CD8-positive, alpha-beta memory T cell (primary cell): ENCODE data around the gene CHGA. TPM values are rescaled to one million over a fixed set of nuclear protein-coding genes. Genes with fewer than 3 reads are reported as not detected.

ENCODE experiments used
- CTCF ChIA-PET: fragments of 350-600 bp; sonication (Branson Sonifier 250); formaldehyde crosslinking; loops from one replicate; lab custom pipeline; 2021; ENCODE audit warnings: antibody characterized with exemption; lab: Charles Lee
- POLR2A ChIA-PET: fragments of 350-600 bp; sonication (Branson Sonifier 250); formaldehyde crosslinking; loops from one replicate; lab custom pipeline; 2021; ENCODE audit warnings: antibody characterized with exemption; lab: Charles Lee
- DNase-seq, 5 donors: peaks; one replicate each; pipeline versions ENCODE4 v3.0.0 to v3.0.0-alpha.2; 2020 to 2022; ENCODE audit warnings: mixed read lengths in 1 of 5
- H3K27ac ChIP-seq: one replicate; pipeline ENCODE4 v1.7.0; 2013; ENCODE audit warnings: low read depth, mild to moderate bottlenecking, low read length, moderate library complexity
- H3K27me3 ChIP-seq: 2 replicates; pipeline ENCODE4 v1.7.0; 2013; ENCODE audit warnings: low read length, mild to moderate bottlenecking; ENCODE audit not compliant: insufficient read depth, poor library complexity, severe bottlenecking
- H3K36me3 ChIP-seq: 2 replicates; pipeline ENCODE4 v1.7.0; 2013; ENCODE audit warnings: mild to moderate bottlenecking, low read length, moderate library complexity; ENCODE audit not compliant: insufficient read depth
- H3K4me1 ChIP-seq: 2 replicates; pipeline ENCODE4 v1.7.0; 2013; ENCODE audit warnings: mild to moderate bottlenecking, low read length, moderate library complexity; ENCODE audit not compliant: insufficient read depth
- H3K4me3 ChIP-seq: 2 replicates; pipeline ENCODE4 v1.7.0; 2013; ENCODE audit warnings: mild to moderate bottlenecking, low read length
- H3K9me3 ChIP-seq: 2 replicates; pipeline ENCODE4 v1.7.0; 2013; ENCODE audit warnings: mild to moderate bottlenecking, low read length
- H3K27ac Mint-ChIP-seq, 8 donors: one replicate each; pipeline ENCODE4 v1.8.0; 2020 to 2021; ENCODE audit warnings: mixed read lengths in 8 of 8, mild to moderate bottlenecking in 6 of 8, inconsistent platforms in 3 of 8, moderate library complexity in 3 of 8
- H3K27me3 Mint-ChIP-seq, 2 donors: one replicate each; pipeline ENCODE4 v1.8.0; 2020 to 2021; ENCODE audit warnings: mixed read lengths in 2 of 2, mild to moderate bottlenecking in 1 of 2, moderate library complexity in 1 of 2
- H3K36me3 Mint-ChIP-seq, 3 donors: one replicate each; pipeline ENCODE4 v1.8.0; 2020 to 2021; ENCODE audit warnings: mixed read lengths in 3 of 3, inconsistent platforms in 1 of 3, mild to moderate bottlenecking in 1 of 3
- H3K4me1 Mint-ChIP-seq, 3 donors: one replicate each; pipeline ENCODE4 v1.8.0; 2020 to 2021; ENCODE audit warnings: mixed read lengths in 3 of 3, inconsistent platforms in 1 of 3, mild to moderate bottlenecking in 1 of 3
- H3K4me3 Mint-ChIP-seq, 7 donors: one replicate each; pipeline ENCODE4 v1.8.0; 2020 to 2021; ENCODE audit warnings: mixed read lengths in 7 of 7, mild to moderate bottlenecking in 6 of 7, moderate library complexity in 4 of 7, inconsistent platforms in 2 of 7
- H3K9me3 Mint-ChIP-seq, 5 donors: one replicate each; pipeline ENCODE4 v1.8.0; 2020 to 2022; ENCODE audit warnings: mixed read lengths in 5 of 5, mild to moderate bottlenecking in 3 of 5, moderate library complexity in 2 of 5, inconsistent platforms in 1 of 5
- polyA plus RNA-seq: library from polyadenylated mRNA; unstranded; fragments of 300-500 nt; fragmentation: Illumina TruSeq; gene quantifications from one replicate; pipeline ENCODE4 v1.2.3, GENCODE V29; 2021
- total RNA-seq, 2 experiments: library from RNA; stranded (reverse); gene quantifications; one replicate each; pipeline ENCODE4 v1.2.3, GENCODE V29; 2021

CHGA gene
- total and polyA plus RNA-seq, 3 experiments from 2014 or later: not detected

DNA sequence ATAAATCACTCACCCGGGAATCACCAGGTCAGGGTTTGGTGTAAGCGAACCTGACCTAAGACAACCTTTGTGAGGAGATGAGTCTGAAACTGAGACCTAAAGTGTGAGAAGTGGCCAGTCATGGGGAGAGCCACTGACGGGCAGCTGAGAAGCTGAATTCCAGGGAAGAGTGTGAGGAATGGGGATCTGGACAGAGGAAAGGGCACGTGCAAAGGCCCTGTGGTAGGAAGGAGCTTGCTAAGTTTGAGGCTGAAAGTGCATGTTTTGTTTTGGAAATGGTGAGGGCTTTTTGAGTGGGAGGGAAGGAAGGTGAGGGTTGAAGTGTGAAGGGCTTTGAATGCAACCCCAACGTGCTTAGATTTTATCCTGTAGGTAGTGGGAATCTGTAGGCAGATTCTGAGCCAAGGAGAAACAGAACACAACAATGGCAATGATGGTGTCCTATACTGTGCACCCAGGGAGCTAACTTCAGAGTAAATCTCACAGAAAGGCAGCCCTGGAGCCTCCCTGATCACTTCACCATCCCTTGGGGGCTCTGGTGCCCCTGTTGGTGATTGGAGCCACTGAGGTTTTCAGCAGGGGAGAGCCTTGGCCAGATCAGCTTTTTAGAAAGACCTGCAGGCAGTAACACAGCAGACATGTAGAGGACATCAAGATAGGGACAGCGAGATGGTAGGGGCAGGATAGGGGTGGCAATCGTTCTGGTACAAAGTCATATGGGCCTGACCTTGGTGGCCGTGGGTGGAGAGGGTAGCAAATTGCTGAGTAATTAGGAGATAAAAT lies 37.5 kb upstream of the CHGA start:
- H3K4me3 ChIP-seq: no peak overlapping the region
- H3K4me1 ChIP-seq: no peaks in the 10 kb centered on the region
- no peak overlapping the region for H3K27ac Mint-ChIP-seq
- H3K9me3 ChIP-seq: no peaks in the 10 kb centered on the region
- ChIA-PET CTCF (no interaction called here), POLR2A (no interaction called here)
- peaks cover 5% of the 10 kb centered on the region for H3K27me3 ChIP-seq
- H3K9me3 Mint-ChIP-seq: peaks cover 0 to 3% (median 0%) of the 10 kb centered on the region in 5 donors
- H3K4me3 Mint-ChIP-seq: no peak overlapping the region
- no peaks in the 10 kb centered on the region for H3K4me1 Mint-ChIP-seq
- H3K36me3 Mint-ChIP-seq: peaks cover 0 to 1% (median 0%) of the 10 kb centered on the region in 3 donors
- no peaks in the 10 kb centered on the region for H3K36me3 ChIP-seq
- peaks cover 22 to 37% of the 10 kb centered on the region in 2 donors for H3K27me3 Mint-ChIP-seq
- DNase-seq: no peak
- H3K27ac ChIP-seq: no peak overlapping the region

- H3K9me3 ChIP-seq: no peaks in the 10 kb centered on the region
- H3K36me3 ChIP-seq: no peaks in the 10 kb centered on the region
- no peaks in the 10 kb centered on the region for H3K27me3 ChIP-seq
- H3K4me3 ChIP-seq: no peak overlapping the region
- Mint-ChIP-seq H3K9me3 (peaks cover 0 to 4% (median 0%) of the 10 kb centered on the region in 5 donors), H3K27ac (no peak overlapping the region), H3K36me3 (peaks cover 0 to 1% (median 0%) of the 10 kb centered on the region in 3 donors), H3K27me3 (peaks cover 17 to 30% of the 10 kb centered on the region in 2 donors), H3K4me1 (peaks cover 0 to 6% (median 0%) of the 10 kb centered on the region in 3 donors), H3K4me3 (no peak overlapping the region)
- H3K27ac ChIP-seq: no peak overlapping the region
- ChIA-PET CTCF (no interaction called here), POLR2A (no interaction called here)
- no peak for DNase-seq
- no peaks in the 10 kb centered on the region for H3K4me1 ChIP-seq
These were observed 36.6 kb upstream of the CHGA start for GRCh38 chr14:92886337-92886736.

- H3K9me3 ChIP-seq: no peaks in the 10 kb centered on the region
- Mint-ChIP-seq H3K4me3 (no peak overlapping the region), H3K4me1 (peaks cover 0 to 8% (median 0%) of the 10 kb centered on the region in 3 donors), H3K27me3 (peaks cover 12 to 23% of the 10 kb centered on the region in 2 donors), H3K27ac (peak overlapping the region in 1 of 8 donors; percentile 4), H3K9me3 (peaks cover 0 to 4% (median 0%) of the 10 kb centered on the region in 5 donors), H3K36me3 (peaks cover 0 to 1% (median 0%) of the 10 kb centered on the region in 3 donors)
- no peaks in the 10 kb centered on the region for H3K27me3 ChIP-seq
- H3K4me1 ChIP-seq: no peaks in the 10 kb centered on the region
- H3K4me3 ChIP-seq: no peak overlapping the region
- no peak for DNase-seq
- ChIA-PET POLR2A (no interaction called here), CTCF (no interaction called here)
- no peak overlapping the region for H3K27ac ChIP-seq
- no peaks in the 10 kb centered on the region for H3K36me3 ChIP-seq
These were observed 35.8 kb upstream of the CHGA start for GRCh38 chr14:92887157-92887556.

DNA sequence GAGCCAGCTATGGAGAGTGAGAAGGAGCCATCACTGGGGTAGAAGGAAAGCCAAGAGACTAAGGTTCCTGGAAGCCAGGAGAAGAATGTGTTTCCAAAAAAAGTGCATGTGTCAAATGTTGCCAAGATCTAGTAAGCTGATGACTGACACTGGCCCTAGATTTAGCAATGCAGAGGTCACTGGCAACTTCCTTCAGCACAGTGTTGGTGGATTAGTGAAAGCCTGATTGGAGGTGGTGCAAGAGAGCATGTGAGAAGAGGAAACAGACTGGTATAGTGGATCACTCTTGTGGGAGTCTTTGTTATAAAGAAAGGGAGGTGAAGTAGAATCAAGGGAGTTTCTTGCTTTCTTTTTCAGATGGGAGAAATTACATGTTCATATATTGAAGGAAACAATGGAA lies 34.1 kb upstream of the CHGA start:
- CTCF ChIA-PET: no interaction called here
- Histone ChIP-seq H3K36me3 (no peaks in the 10 kb centered on the region), H3K4me1 (no peaks in the 10 kb centered on the region)

GRCh38 chr14:92890830-92891588 lies 31.9 kb upstream of the CHGA start:
- no peak overlapping the region for H3K4me3 ChIP-seq
- H3K9me3 ChIP-seq: no peaks in the 10 kb centered on the region
- no peak for DNase-seq
- no peaks in the 10 kb centered on the region for H3K36me3 ChIP-seq
- no peak overlapping the region for H3K27ac Mint-ChIP-seq
- H3K27me3 ChIP-seq: no peaks in the 10 kb centered on the region
- no peak overlapping the region for H3K27ac ChIP-seq
- POLR2A ChIA-PET: no interaction called here
- CTCF ChIA-PET: no interaction called here
- peaks cover 0 to 8% (median 0%) of the 10 kb centered on the region in 3 donors for H3K4me1 Mint-ChIP-seq
- H3K4me1 ChIP-seq: no peaks in the 10 kb centered on the region
- H3K9me3 Mint-ChIP-seq: peaks cover 2 to 20% (median 6%) of the 10 kb centered on the region in 5 donors
- no peak overlapping the region for H3K4me3 Mint-ChIP-seq
- H3K36me3 Mint-ChIP-seq: peaks cover 0 to 4% (median 1%) of the 10 kb centered on the region in 3 donors
- peaks cover 9 to 14% of the 10 kb centered on the region in 2 donors for H3K27me3 Mint-ChIP-seq

More for the DNA sequence above, 34.1 kb upstream of the CHGA start:
- H3K4me3 Mint-ChIP-seq: no peak overlapping the region
- no peak overlapping the region for H3K27ac ChIP-seq
- POLR2A ChIA-PET: no interaction called here
- DNase-seq: no peak
- H3K4me3 ChIP-seq: no peak overlapping the region
- H3K27me3 Mint-ChIP-seq: peaks cover 5 to 23% of the 10 kb centered on the region in 2 donors
- no peak overlapping the region for H3K27ac Mint-ChIP-seq
- H3K4me1 Mint-ChIP-seq: peaks cover 0 to 8% (median 0%) of the 10 kb centered on the region in 3 donors
- no peaks in the 10 kb centered on the region for H3K9me3 ChIP-seq
- H3K9me3 Mint-ChIP-seq: peaks cover 0 to 16% (median 9%) of the 10 kb centered on the region in 5 donors
- no peaks in the 10 kb centered on the region for H3K27me3 ChIP-seq
- peaks cover 0 to 4% (median 1%) of the 10 kb centered on the region in 3 donors for H3K36me3 Mint-ChIP-seq

DNA sequence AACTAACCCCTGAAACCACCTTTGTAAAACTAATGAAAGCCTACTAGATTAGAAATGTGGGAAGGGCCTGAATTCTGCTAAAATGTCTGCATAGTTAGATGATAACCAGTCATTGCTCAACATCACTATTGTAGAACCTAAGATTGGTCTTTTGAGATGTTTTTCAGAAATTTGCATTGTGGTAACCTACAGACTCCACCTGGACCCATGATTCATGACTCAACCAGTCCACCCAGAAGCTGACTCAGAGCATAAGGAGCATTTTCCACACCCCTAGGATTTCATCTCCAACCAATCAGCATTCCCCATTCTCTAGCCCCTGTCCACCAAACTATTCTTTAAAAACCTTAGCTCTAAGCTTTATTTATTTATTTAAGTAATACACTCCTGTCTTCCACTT lies 30.4 kb upstream of the CHGA start:
- Histone ChIP-seq H3K9me3 (no peaks in the 10 kb centered on the region), H3K36me3 (no peaks in the 10 kb centered on the region), H3K4me1 (no peaks in the 10 kb centered on the region), H3K27me3 (no peaks in the 10 kb centered on the region), H3K27ac (no peak overlapping the region), H3K4me3 (no peak overlapping the region)
- H3K4me1 Mint-ChIP-seq: peaks cover 0 to 8% (median 0%) of the 10 kb centered on the region in 3 donors
- H3K4me3 Mint-ChIP-seq: no peak overlapping the region
- H3K27ac Mint-ChIP-seq: no peak overlapping the region
- peaks cover 15 to 16% of the 10 kb centered on the region in 2 donors for H3K27me3 Mint-ChIP-seq
- DNase-seq: no peak
- peaks cover 2 to 20% (median 8%) of the 10 kb centered on the region in 5 donors for H3K9me3 Mint-ChIP-seq
- CTCF ChIA-PET: no interaction called here
- POLR2A ChIA-PET: no interaction called here
- peaks cover 0 to 4% (median 1%) of the 10 kb centered on the region in 3 donors for H3K36me3 Mint-ChIP-seq

DNA sequence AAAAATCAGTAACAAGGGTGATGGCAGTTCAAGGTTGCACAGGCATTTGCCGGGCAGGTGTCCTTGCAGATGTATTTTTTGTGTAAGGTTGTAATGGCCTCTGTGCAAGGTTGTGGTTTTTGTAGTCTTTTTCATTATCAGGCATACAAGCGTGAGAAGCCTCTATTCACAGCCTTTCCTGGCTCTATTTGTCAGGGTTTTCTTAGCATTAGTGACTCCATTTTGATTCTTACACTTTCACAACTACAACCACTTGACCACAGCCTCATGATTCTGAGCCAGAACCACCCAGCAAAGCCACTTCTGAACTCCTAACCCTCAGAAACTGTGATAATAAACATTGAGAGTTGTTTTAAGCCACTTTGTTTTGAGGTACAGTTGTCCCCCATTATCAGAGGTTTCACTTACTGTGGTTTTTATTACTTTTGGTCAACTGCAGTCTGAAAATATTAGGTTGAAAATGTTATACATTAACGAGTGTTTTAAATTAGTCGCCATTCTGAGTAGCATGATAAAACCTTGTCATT lies 27.5 kb upstream of the CHGA start:
- ChIA-PET CTCF (no interaction called here), POLR2A (no interaction called here)
- Histone ChIP-seq H3K4me3 (no peak overlapping the region), H3K36me3 (no peaks in the 10 kb centered on the region), H3K27ac (no peak overlapping the region), H3K4me1 (peaks cover 18% of the 10 kb centered on the region), H3K9me3 (no peaks in the 10 kb centered on the region), H3K27me3 (no peaks in the 10 kb centered on the region)
- no peak for DNase-seq
- peaks cover 0 to 8% (median 0%) of the 10 kb centered on the region in 3 donors for H3K36me3 Mint-ChIP-seq
- no peak overlapping the region for H3K4me3 Mint-ChIP-seq
- H3K27me3 Mint-ChIP-seq: peaks cover 18 to 26% of the 10 kb centered on the region in 2 donors
- peaks cover 4 to 18% (median 8%) of the 10 kb centered on the region in 5 donors for H3K9me3 Mint-ChIP-seq
- no peak overlapping the region for H3K27ac Mint-ChIP-seq
- H3K4me1 Mint-ChIP-seq: peaks cover 10 to 24% (median 12%) of the 10 kb centered on the region in 3 donors
